ENCODE data around the gene DYTN. TPM values are rescaled to one million over a fixed set of nuclear protein-coding genes. Genes with fewer than 3 reads are reported as not detected.
A peak's percentile ranks its signal among the peaks of the same experiment; 100 is the strongest.

Gene DYTN
- polyA plus RNA-seq, 1 donor from 2014 or later = not detected

DNA sequence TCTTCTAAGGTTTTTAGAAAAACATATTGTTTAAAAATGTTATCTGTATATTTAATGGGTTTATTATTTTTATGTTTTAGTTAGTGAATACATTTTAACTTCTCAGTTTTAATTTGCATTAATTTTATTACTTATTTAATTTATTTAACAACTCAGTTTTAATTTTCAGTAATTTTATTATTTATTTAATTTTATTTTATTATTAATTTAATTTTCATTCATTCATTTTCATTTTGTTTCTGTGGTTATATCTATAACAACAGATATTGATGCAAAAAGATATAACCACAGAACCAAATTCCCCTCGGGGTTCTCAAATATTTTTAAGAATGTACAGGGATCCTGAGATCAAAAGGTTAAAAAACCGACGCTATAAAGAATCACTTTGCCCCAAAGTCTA lies 52.9 kb downstream of the DYTN start:
- Mint-ChIP-seq H3K27me3 (peaks cover 6% of the 10 kb centered on the region), H3K4me3 (no peak overlapping the region), H3K27ac (no peak overlapping the region), H3K36me3 (peaks cover 2% of the 10 kb centered on the region), H3K4me1 (no peaks in the 10 kb centered on the region), H3K9me3 (no peaks in the 10 kb centered on the region)

DNA sequence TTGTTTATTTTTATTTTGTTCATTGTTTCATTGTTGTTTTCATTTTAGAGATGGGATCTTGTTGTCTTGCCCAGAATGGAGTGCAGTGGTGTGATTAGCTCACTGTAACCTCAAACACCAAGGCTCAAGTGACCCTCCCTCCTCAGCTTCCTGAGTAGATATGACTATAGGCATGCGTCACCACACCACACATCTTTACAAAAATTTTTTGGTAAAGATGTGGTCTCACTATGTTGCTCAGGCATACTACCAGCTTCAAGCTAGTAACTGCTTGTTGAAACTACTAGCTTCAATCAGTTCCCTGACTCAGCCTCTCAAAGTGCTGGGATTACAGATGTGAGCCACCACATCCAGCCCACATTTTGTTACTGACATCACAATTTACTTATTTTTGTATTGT lies 61.1 kb downstream of the DYTN start:
- no peak overlapping the region for H3K4me3 Mint-ChIP-seq
- peaks cover 2% of the 10 kb centered on the region for H3K36me3 Mint-ChIP-seq
- no peaks in the 10 kb centered on the region for H3K27me3 Mint-ChIP-seq
- no peak overlapping the region for H3K27ac Mint-ChIP-seq
- no peaks in the 10 kb centered on the region for H3K4me1 Mint-ChIP-seq
- H3K9me3 Mint-ChIP-seq = peaks cover 4 to 7% (median 6%) of the 10 kb centered on the region in 3 donors

- Mint-ChIP-seq H3K9me3 (peaks cover 0 to 1% (median 0%) of the 10 kb centered on the region in 3 donors), H3K27ac (no peak overlapping the region), H3K4me1 (no peaks in the 10 kb centered on the region), H3K27me3 (peaks cover 5% of the 10 kb centered on the region), H3K36me3 (no peaks in the 10 kb centered on the region), H3K4me3 (no peak overlapping the region)
These were observed 70.2 kb downstream of the DYTN start for GRCh38 chr2:206647985-206648384.

DNA sequence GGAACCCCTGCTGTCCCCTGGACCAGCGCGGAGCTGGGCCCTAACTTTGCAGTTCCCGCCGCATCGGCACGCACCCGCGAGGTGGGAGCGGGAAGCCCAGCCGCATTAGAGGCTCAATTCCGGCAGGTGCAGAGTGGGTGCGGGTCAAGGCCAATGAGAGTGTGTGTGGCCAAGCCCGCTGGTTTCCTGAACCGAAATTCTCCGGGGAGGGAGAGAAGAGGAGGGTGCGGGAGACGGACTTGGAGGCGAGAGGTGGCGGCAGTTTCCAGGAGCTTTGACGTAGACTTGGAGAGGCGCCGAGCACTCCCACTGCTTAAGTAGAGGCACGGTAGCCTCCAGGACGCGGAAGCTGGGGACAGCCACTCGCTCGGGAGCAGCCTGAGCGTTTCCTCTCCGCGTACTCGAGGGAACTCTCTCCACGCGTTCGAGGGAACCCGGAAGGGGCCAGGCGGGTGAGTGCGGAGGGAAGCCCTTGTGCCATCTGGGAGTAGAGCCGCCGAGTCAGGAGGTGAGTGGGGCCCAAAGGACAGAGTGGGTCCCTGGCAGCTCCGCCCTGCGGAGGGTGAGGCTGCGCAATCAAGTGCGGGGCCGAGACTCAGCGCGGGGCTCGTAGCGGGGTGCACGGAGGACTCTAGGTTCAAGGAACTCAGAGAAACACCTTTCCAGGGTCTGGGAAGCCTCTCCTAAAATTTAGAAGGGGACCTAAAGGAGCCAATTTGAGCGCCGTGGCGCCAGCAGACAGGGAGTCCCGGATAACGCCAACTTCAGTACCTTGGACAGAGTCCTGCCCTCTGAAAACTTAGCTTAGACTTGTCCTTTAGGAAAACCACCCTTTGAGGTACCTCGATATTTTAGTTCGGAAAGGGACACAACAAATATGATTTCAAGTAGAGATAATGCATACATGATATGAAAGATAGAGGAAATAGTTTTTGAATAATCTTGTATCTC lies 75.8 kb downstream of the DYTN start, which contains the start of gene FAM237A:
Gene FAM237A, plus strand, starts transcription at position 413 of the 951 bp plus-strand sequence. CDS start 1,750 bp downstream, outside the sequence.
- Mint-ChIP-seq H3K9me3 (peaks cover 0 to 3% (median 0%) of the 10 kb centered on the region in 3 donors), H3K4me1 (no peaks in the 10 kb centered on the region), H3K27ac (no peak within 1 kb of the TSS), H3K27me3 (peaks cover 14% of the 10 kb centered on the region), H3K4me3 (peak within 1 kb of the TSS in 1 of 4 donors; percentile 38), H3K36me3 (no peaks in the 10 kb centered on the region)

DNA sequence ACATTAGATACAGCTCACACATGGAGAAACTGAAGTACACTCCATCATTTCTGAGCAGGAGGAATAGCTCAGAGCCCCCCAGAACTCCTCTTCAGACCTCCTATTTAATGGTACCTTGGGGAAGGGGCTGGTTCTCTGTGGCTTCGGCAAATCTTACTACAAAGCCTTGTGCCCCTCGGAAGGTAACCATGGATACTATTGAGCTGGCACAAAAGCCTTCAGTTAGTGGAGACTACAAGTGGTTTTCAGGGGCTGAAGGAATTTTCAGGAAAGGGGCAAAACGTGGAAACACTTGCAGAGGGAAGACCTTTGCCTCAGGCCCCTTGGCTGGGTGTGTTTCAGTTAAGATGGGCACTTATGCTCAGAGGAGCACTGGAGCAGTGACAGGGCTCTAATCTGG lies 77.0 kb downstream of the DYTN start:
- H3K9me3 Mint-ChIP-seq = peaks cover 0 to 3% (median under 1%) of the 10 kb centered on the region in 3 donors
- no peaks in the 10 kb centered on the region for H3K4me1 Mint-ChIP-seq
- no peak overlapping the region for H3K27ac Mint-ChIP-seq
- H3K27me3 Mint-ChIP-seq = peaks cover 14% of the 10 kb centered on the region
- no peak overlapping the region for H3K4me3 Mint-ChIP-seq
- peaks cover under 1% of the 10 kb centered on the region for H3K36me3 Mint-ChIP-seq

DNA sequence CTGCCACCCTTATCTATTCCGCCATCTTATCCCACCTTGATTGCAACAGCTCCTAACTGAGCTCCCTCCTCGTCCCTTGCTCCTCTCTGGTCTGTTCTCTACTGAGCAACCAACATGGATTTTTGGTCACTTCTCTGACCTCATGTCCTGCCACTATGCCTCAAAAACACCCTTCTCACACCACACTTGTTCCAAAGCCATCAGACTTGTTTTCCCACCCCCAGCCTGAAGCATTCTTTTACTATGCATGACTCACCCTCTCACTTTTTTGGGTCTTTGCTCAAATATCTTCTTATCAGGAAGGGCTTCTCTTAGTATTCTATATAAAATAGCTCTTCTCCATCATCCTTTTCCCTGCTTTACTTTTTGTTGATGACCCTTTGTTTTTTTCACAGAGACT lies 78.6 kb downstream of the DYTN start:
- Mint-ChIP-seq H3K27me3 (peaks cover 14% of the 10 kb centered on the region), H3K36me3 (peaks cover 2% of the 10 kb centered on the region), H3K4me3 (no peak overlapping the region), H3K4me1 (no peaks in the 10 kb centered on the region), H3K9me3 (peaks cover 0 to 3% (median 1%) of the 10 kb centered on the region in 3 donors), H3K27ac (no peak overlapping the region)

- H3K27ac Mint-ChIP-seq = no peak overlapping the region
- H3K4me1 Mint-ChIP-seq = no peaks in the 10 kb centered on the region
- H3K4me3 Mint-ChIP-seq = no peak overlapping the region
- peaks cover 2% of the 10 kb centered on the region for H3K36me3 Mint-ChIP-seq
- H3K9me3 Mint-ChIP-seq = peaks cover 0 to 1% (median under 1%) of the 10 kb centered on the region in 3 donors
- H3K27me3 Mint-ChIP-seq = no peaks in the 10 kb centered on the region
These were observed 83.2 kb downstream of the DYTN start for GRCh38 chr2:206635015-206635414.

DNA sequence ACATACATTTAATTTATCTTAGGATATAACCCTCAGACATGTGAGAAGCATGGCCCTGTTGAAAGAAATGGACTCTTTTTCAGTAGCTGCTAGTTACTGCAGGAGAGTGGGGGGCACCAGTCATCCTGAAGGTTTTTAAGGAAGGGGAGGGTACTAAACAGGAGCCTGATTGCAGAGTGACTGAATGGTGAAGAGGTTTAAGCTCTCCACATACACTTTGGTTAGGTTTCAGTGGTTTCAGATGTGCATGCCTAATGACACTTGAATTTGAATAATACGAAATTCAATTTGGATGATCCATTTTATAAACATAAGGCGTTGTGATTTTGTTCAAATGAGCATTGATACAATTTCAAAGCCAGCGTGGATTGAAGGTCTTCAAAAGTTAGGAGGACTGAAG lies 86.9 kb downstream of the DYTN start:
- no peaks in the 10 kb centered on the region for H3K4me1 Mint-ChIP-seq
- no peak overlapping the region for H3K4me3 Mint-ChIP-seq
- no peak overlapping the region for H3K27ac Mint-ChIP-seq
- H3K9me3 Mint-ChIP-seq = peaks cover 0 to 2% (median 1%) of the 10 kb centered on the region in 3 donors
- H3K36me3 Mint-ChIP-seq = peaks cover 2% of the 10 kb centered on the region
- H3K27me3 Mint-ChIP-seq = peaks cover 4% of the 10 kb centered on the region

GRCh38 chr2:206627632-206628031 lies 90.6 kb downstream of the DYTN start:
- Mint-ChIP-seq H3K36me3 (no peaks in the 10 kb centered on the region), H3K4me1 (no peaks in the 10 kb centered on the region), H3K4me3 (no peak overlapping the region), H3K27ac (no peak overlapping the region), H3K9me3 (peaks cover 0 to 2% (median 0%) of the 10 kb centered on the region in 3 donors), H3K27me3 (peaks cover 4% of the 10 kb centered on the region)

DNA sequence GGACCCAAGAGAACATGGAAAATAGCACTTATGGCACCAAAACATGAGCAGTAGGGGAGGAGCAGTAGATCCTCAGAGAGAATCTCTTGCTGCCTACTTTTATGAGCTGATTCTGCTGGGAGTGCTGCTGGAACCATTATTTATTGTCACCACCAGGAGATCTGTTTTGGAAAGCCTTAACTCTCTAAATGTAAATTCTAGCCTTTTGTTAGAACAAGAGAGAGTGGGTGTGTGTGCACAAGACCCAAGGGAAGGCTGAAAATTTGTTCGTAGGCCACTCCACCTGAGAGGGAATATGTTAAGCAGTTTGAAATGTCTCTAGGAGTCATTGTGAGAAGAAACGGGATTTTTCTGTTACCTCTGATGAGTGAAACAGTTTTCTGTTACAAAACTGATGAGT lies 92.1 kb downstream of the DYTN start:
- H3K27me3 Mint-ChIP-seq = peaks cover 4% of the 10 kb centered on the region
- no peak overlapping the region for H3K27ac Mint-ChIP-seq
- no peak overlapping the region for H3K4me3 Mint-ChIP-seq
- H3K9me3 Mint-ChIP-seq = peaks cover 0 to 2% (median 0%) of the 10 kb centered on the region in 3 donors
- no peaks in the 10 kb centered on the region for H3K36me3 Mint-ChIP-seq
- H3K4me1 Mint-ChIP-seq = no peaks in the 10 kb centered on the region

DNA sequence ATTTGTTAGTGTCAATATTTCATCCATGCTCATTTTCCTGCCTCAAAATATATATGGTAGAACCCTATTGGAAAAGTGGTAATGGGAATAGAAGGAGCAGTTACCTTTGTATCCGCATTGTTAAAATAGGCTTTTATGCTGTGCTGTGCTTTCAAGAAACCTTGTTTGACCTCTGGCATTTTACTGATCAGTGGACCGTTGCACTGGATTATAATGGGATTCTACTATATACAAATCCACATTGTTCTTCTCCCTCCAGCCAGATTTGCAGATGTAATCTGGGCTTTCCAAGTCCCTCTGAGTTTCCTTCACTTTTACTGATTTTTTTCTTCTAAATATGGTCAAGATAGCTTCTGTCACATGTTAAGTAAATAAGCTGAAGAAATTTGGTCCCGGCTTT lies 99.2 kb downstream of the DYTN start:
- no peaks in the 10 kb centered on the region for H3K4me1 Mint-ChIP-seq
- no peak overlapping the region for H3K27ac Mint-ChIP-seq
- H3K4me3 Mint-ChIP-seq = no peak overlapping the region
- no peaks in the 10 kb centered on the region for H3K9me3 Mint-ChIP-seq
- H3K27me3 Mint-ChIP-seq = no peaks in the 10 kb centered on the region
- H3K36me3 Mint-ChIP-seq = no peaks in the 10 kb centered on the region

- Mint-ChIP-seq H3K9me3 (no peaks in the 10 kb centered on the region), H3K36me3 (no peaks in the 10 kb centered on the region), H3K4me3 (no peak overlapping the region), H3K4me1 (no peaks in the 10 kb centered on the region), H3K27me3 (no peaks in the 10 kb centered on the region), H3K27ac (peak overlapping the region in 1 of 3 donors; percentile 23)
These were observed 102.0 kb downstream of the DYTN start for GRCh38 chr2:206616151-206616550.

DNA sequence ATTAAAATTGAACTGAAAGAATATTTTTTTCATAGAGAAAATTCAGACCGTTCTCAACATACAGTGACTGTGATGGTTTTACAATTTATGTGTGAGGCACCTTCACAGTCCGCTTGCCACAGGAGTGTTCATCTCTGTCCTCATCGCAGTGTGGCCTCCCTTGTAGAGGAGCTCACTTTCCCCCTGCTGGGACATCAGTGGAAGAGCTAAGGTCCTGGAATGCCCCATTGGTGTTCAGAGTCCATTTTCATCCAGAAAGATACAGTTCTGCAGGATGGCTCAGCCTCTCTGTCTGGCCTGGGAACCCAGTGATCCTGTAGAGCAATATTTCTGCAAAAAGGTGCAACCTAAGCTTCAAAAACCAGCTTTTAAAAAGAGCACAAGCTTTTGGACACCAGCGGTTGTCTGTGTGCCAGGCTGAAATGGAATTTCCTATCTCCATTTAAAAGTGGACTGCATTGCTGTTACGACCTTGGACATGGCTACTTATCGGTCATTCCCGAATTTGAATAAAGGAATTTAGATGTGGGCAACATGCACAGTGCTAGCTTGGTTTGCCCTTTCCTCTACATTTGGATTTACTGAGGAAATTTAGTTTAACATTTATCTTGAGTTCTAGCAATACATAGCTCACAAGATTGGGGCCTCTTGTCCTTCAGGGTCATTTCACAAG lies 102.6 kb downstream of the DYTN start:
- no peak overlapping the region for H3K27ac Mint-ChIP-seq
- H3K4me1 Mint-ChIP-seq = no peaks in the 10 kb centered on the region
- H3K4me3 Mint-ChIP-seq = no peak overlapping the region
- no peaks in the 10 kb centered on the region for H3K27me3 Mint-ChIP-seq
- no peaks in the 10 kb centered on the region for H3K9me3 Mint-ChIP-seq
- H3K36me3 Mint-ChIP-seq = no peaks in the 10 kb centered on the region

GRCh38 chr2:206614811-206615210 lies 103.4 kb downstream of the DYTN start:
- no peaks in the 10 kb centered on the region for H3K36me3 Mint-ChIP-seq
- H3K4me3 Mint-ChIP-seq = no peak overlapping the region
- no peak overlapping the region for H3K27ac Mint-ChIP-seq
- peaks cover 0 to 3% (median 0%) of the 10 kb centered on the region in 3 donors for H3K4me1 Mint-ChIP-seq
- no peaks in the 10 kb centered on the region for H3K27me3 Mint-ChIP-seq
- no peaks in the 10 kb centered on the region for H3K9me3 Mint-ChIP-seq

- Mint-ChIP-seq H3K9me3 (no peaks in the 10 kb centered on the region), H3K36me3 (no peaks in the 10 kb centered on the region), H3K4me3 (no peak overlapping the region), H3K27me3 (no peaks in the 10 kb centered on the region), H3K4me1 (peaks cover 0 to 7% (median 0%) of the 10 kb centered on the region in 3 donors), H3K27ac (no peak overlapping the region)
These were observed 106.5 kb downstream of the DYTN start for GRCh38 chr2:206611736-206612135.

All from IgD-negative memory B cell (primary cell).